Transverse colon (tissue), 4 donors: Measurements from ENCODE around the gene ZNF574. TPM values are rescaled to one million over a fixed set of nuclear protein-coding genes. Genes with fewer than 3 reads are reported as not detected.

Experiments used
- DNase-seq: peaks from one replicate; pipeline ENCODE4 v3.0.0-alpha.2; 2019
- H3K27ac ChIP-seq, 4 donors: fragments of 200-600 bp; sonication (generic); 2 replicates each; pipeline ENCODE4 v1.5.1; 2016 to 2018; ENCODE audit warnings: inconsistent platforms in 4 of 4
- H3K27me3 ChIP-seq: fragments of 200-600 bp; sonication (generic); 2 replicates; pipeline ENCODE4 v1.5.1; 2017; ENCODE audit warnings: inconsistent platforms
- H3K36me3 ChIP-seq, 4 donors: fragments of 200-600 bp; sonication (generic); 2 replicates each; pipeline ENCODE4 v1.5.1; 2017 to 2019; ENCODE audit warnings: inconsistent platforms in 4 of 4
- H3K4me1 ChIP-seq, 4 donors: fragments of 200-600 bp; sonication (generic); 2 replicates each; pipeline ENCODE4 v1.5.1; 2017 to 2020; ENCODE audit warnings: inconsistent platforms in 4 of 4
- H3K4me3 ChIP-seq, 4 donors: fragments of 200-600 bp; sonication (generic); 1 replicate in 1 of 4; 2 replicates in 3 of 4; pipeline versions ENCODE4 v1.5.1 to v1.6.1; 2017 to 2019; ENCODE audit warnings: inconsistent platforms in 4 of 4
- H3K9me3 ChIP-seq, 2 donors: fragments of 200-600 bp; sonication (generic); 2 replicates each; pipeline ENCODE4 v1.5.1; 2017 to 2019; ENCODE audit warnings: inconsistent platforms in 2 of 2
- EP300 ChIP-seq: sonication (generic); formaldehyde crosslinking; IDR thresholded peaks from one replicate; pipeline ENCODE4 v1.6.1; 2017; ENCODE audit warnings: antibody characterized with exemption, low read depth
- POLR2A ChIP-seq: fragments of 450-650 bp; IDR thresholded peaks from one replicate; pipeline ENCODE4 v1.6.1; 2016; ENCODE audit warnings: antibody characterized with exemption, mild to moderate bottlenecking, moderate library complexity
- POLR2AphosphoS5 ChIP-seq, 3 donors: sonication (generic); formaldehyde crosslinking; IDR thresholded peaks; one replicate each; pipeline ENCODE4 v1.6.1; 2016; ENCODE audit warnings: antibody characterized with exemption in 3 of 3
- WGBS, 2 donors: methylation state at CpG; one replicate each; pipeline ENCODE4 v1.1.5; 2018; ENCODE audit warnings: low coverage in 1 of 2; 5-methylcytosine and 5-hydroxymethylcytosine counted together
- in situ Hi-C, 4 donors: fragments of 200-750 bp; cut with MboI; loops; one replicate each; pipeline versions ENCODE4 v1.15.0 to v1.15.1; 2017; ENCODE audit warnings: low sequenced_read_pairs in 3 of 4, low pct_ligation_motif_present in 1 of 4, low pct_unique_long_range_greater_than_20kb in 1 of 4
- intact Hi-C: fragments of 100-400 bp; cut with DNase I; formaldehyde crosslinking; loops from one replicate; pipeline ENCODE4 v1.15.1; 2023; ENCODE audit warnings: low total_unique reads
- total RNA-seq, 4 donors: library from RNA; depleted of rRNA; stranded (reverse); fragments of >200 nt; gene quantifications; one replicate each; pipeline ENCODE4 v1.1.0, GENCODE V29; 2016
- TF ChIP-seq, protein P1 (sequence below), 5 experiments: fragments of 200-600 bp in 3 of 5; fragments of 450-650 bp in 2 of 5; sonication (generic) in 3 of 5; IDR thresholded peaks; 1 replicate in 2 of 5; 2 replicates in 3 of 5; pipeline ENCODE4 v1.5.1; 2016 to 2017; ENCODE audit warnings: antibody characterized with exemption in 5 of 5, inconsistent platforms in 3 of 5, mild to moderate bottlenecking in 2 of 5, moderate library complexity in 1 of 5

ZNF574 gene
- total RNA-seq, 4 donors from 2014 or later, result 8.0 to 18.7 (median 16.5) TPM

GRCh38 chr19:42122691-42123607, 47.0 kb downstream of the ZNF574 start:
- no peak for DNase-seq
- no peak overlapping the region for H3K4me3 ChIP-seq
- H3K27me3 ChIP-seq, result peaks cover 4% of the 10 kb centered on the region
- intact Hi-C loops (no loop called here), in situ Hi-C loops (loop anchor here in 2 of 4 donors (25.0 kb wide), 1 partner anchor 189 kb away; the partner anchor contains the start of genes PAFAH1B3 (in 2 of the 2), PRR19 (in 2 of the 2) and TMEM145 (in 2 of the 2))
- TF ChIP-seq POLR2AphosphoS5 (IDR thresholded peaks at IDR 0.05), result no peak
- TF ChIP-seq POLR2A, result no peak
- TF ChIP-seq, protein P1, sequence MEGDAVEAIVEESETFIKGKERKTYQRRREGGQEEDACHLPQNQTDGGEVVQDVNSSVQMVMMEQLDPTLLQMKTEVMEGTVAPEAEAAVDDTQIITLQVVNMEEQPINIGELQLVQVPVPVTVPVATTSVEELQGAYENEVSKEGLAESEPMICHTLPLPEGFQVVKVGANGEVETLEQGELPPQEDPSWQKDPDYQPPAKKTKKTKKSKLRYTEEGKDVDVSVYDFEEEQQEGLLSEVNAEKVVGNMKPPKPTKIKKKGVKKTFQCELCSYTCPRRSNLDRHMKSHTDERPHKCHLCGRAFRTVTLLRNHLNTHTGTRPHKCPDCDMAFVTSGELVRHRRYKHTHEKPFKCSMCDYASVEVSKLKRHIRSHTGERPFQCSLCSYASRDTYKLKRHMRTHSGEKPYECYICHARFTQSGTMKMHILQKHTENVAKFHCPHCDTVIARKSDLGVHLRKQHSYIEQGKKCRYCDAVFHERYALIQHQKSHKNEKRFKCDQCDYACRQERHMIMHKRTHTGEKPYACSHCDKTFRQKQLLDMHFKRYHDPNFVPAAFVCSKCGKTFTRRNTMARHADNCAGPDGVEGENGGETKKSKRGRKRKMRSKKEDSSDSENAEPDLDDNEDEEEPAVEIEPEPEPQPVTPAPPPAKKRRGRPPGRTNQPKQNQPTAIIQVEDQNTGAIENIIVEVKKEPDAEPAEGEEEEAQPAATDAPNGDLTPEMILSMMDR (IDR thresholded peaks at IDR 0.05), result no peak
- TF ChIP-seq EP300, result no peak
- WGBS, 2 donors, result 69 to 72% methylated on average over 11 to 16 of the region's 17 CpGs
- peak overlapping the region in 2 of 4 donors; percentile 30 to 48 for H3K27ac ChIP-seq
- no peaks in the 10 kb centered on the region for H3K9me3 ChIP-seq
- H3K36me3 ChIP-seq, result no peaks in the 10 kb centered on the region
- H3K4me1 ChIP-seq, result peaks cover 0 to 12% (median 3%) of the 10 kb centered on the region in 4 donors

GRCh38 chr19:42123765-42124164, 47.8 kb downstream of the ZNF574 start:
- no peak for DNase-seq
- Histone ChIP-seq H3K27me3 (peaks cover 4% of the 10 kb centered on the region), H3K27ac (peak overlapping the region in 1 of 4 donors; percentile 48), H3K4me1 (peaks cover 0 to 12% (median 3%) of the 10 kb centered on the region in 4 donors), H3K36me3 (no peaks in the 10 kb centered on the region), H3K4me3 (no peak overlapping the region), H3K9me3 (no peaks in the 10 kb centered on the region)
- intact Hi-C loops (no loop called here), in situ Hi-C loops (loop anchor here in 2 of 4 donors (25.0 kb wide), 1 partner anchor 189 kb away; the partner anchor contains the start of genes PAFAH1B3 (in 2 of the 2), PRR19 (in 2 of the 2) and TMEM145 (in 2 of the 2))
- TF ChIP-seq, protein P1 (IDR thresholded peaks at IDR 0.05), result no peak
- no peak for TF ChIP-seq EP300
- TF ChIP-seq POLR2A, result no peak
- no peak for TF ChIP-seq POLR2AphosphoS5 (IDR thresholded peaks at IDR 0.05)
- WGBS, 2 donors, result 82 to 100% methylated on average over 1 of the region's 1 CpG

- Histone ChIP-seq H3K27me3 (peaks cover 4% of the 10 kb centered on the region), H3K27ac (no peak overlapping the region), H3K36me3 (no peaks in the 10 kb centered on the region), H3K4me1 (peaks cover 0 to 12% (median 3%) of the 10 kb centered on the region in 4 donors), H3K9me3 (no peaks in the 10 kb centered on the region), H3K4me3 (no peak overlapping the region)
- intact Hi-C loops, result no loop called here
- in situ Hi-C loops, result loop anchor here in 2 of 4 donors (25.0 kb wide), 1 partner anchor 188 kb away; the partner anchor contains the start of genes PAFAH1B3 (in 2 of the 2), PRR19 (in 2 of the 2) and TMEM145 (in 2 of the 2)
- no peak for TF ChIP-seq POLR2AphosphoS5 (IDR thresholded peaks at IDR 0.05)
- TF ChIP-seq POLR2A, result no peak
- no peak for TF ChIP-seq EP300
- TF ChIP-seq, protein P1 (IDR thresholded peaks at IDR 0.05), result no peak
- 69 to 82% methylated on average over 4 to 5 of the region's 5 CpGs for WGBS, 2 donors
- DNase-seq, result no peak
Observed at GRCh38 chr19:42124386-42124901, 48.5 kb downstream of the ZNF574 start.

GRCh38 chr19:42125536-42125935, 49.6 kb downstream of the ZNF574 start:
- Histone ChIP-seq H3K4me1 (peaks cover 0 to 12% (median 3%) of the 10 kb centered on the region in 4 donors), H3K27me3 (peaks cover 4% of the 10 kb centered on the region), H3K9me3 (no peaks in the 10 kb centered on the region), H3K27ac (no peak overlapping the region), H3K4me3 (no peak overlapping the region), H3K36me3 (no peaks in the 10 kb centered on the region)
- in situ Hi-C loops, result no loop called here
- WGBS, 2 donors, result 70% methylated on average over 6 of the region's 6 CpGs; no CpG with 5 or more reads in 1 of the 2 donors
- no peak for DNase-seq
- TF ChIP-seq POLR2AphosphoS5 (IDR thresholded peaks at IDR 0.05), result no peak
- no peak for TF ChIP-seq POLR2A
- TF ChIP-seq EP300, result no peak
- TF ChIP-seq, protein P1 (IDR thresholded peaks at IDR 0.05), result no peak
- intact Hi-C loops, result no loop called here
